DND-41 (cell line): Measurements from ENCODE around the gene WNK2.

Source experiments
- CTCF ChIP-seq: IDR thresholded peaks from 2 replicates; pipeline ENCODE4 v1.5.1; 2012; ENCODE audit warnings: borderline replicate concordance, low read length, moderate library complexity, mild to moderate bottlenecking; ENCODE audit not compliant: poor library complexity, severe bottlenecking; ENCODE audit errors: extremely low read depth
- EZH2 ChIP-seq: IDR thresholded peaks from 3 replicates; pipeline ENCODE4 v1.6.1; 2012; ENCODE audit warnings: borderline replicate concordance, low read depth, mild to moderate bottlenecking, moderate library complexity, low read length, inconsistent platforms; ENCODE audit not compliant: severe bottlenecking

GRCh38 chr9:93267091-93267541 lies 83.2 kb downstream of the WNK2 start:
- TF ChIP-seq CTCF (no peak), EZH2 (no peak)
